NK-92 (cell line): ENCODE results near the gene SEMA3C.

Source experiments
- DNase-seq: peaks from one replicate; lab custom pipeline; 2025; ENCODE audit not compliant: unreplicated experiment; lab: John Stamatoyannopoulos, UW

Gene SEMA3C

GRCh38 chr7:80890426-80891258, 28.2 kb downstream of the SEMA3C start:
- DNase-seq, result no peak

GRCh38 chr7:80889525-80889924, 29.3 kb downstream of the SEMA3C start:
- DNase-seq, result no peak

- no peak for DNase-seq
These were observed 33.1 kb downstream of the SEMA3C start for GRCh38 chr7:80885757-80886156.

- DNase-seq, result no peak
These were observed 34.2 kb downstream of the SEMA3C start for GRCh38 chr7:80884511-80885195.

GRCh38 chr7:80883154-80884025, 35.5 kb downstream of the SEMA3C start:
- no peak for DNase-seq

GRCh38 chr7:80882213-80882801, 36.5 kb downstream of the SEMA3C start:
- no peak for DNase-seq

- DNase-seq, result no peak
These were observed 37.4 kb downstream of the SEMA3C start for GRCh38 chr7:80881351-80881900.

GRCh38 chr7:80879849-80880248, 39.0 kb downstream of the SEMA3C start:
- no peak for DNase-seq

- DNase-seq, result no peak
These were observed 41.9 kb downstream of the SEMA3C start for GRCh38 chr7:80876894-80877414.

GRCh38 chr7:80875537-80876120, 43.2 kb downstream of the SEMA3C start:
- no peak for DNase-seq

- DNase-seq, result no peak
These were observed 45.7 kb downstream of the SEMA3C start for GRCh38 chr7:80873140-80873539.

GRCh38 chr7:80871228-80871627, 47.6 kb downstream of the SEMA3C start:
- no peak for DNase-seq

- DNase-seq, result no peak
These were observed 48.0 kb downstream of the SEMA3C start for GRCh38 chr7:80870813-80871212.

GRCh38 chr7:80869821-80870751, 48.8 kb downstream of the SEMA3C start:
- no peak for DNase-seq

- DNase-seq, result no peak
These were observed 49.6 kb downstream of the SEMA3C start for GRCh38 chr7:80869106-80869784.

GRCh38 chr7:80868566-80868965, 50.3 kb downstream of the SEMA3C start:
- DNase-seq, result no peak

- DNase-seq, result no peak
These were observed 58.3 kb downstream of the SEMA3C start for GRCh38 chr7:80860554-80860953.

- no peak for DNase-seq
These were observed 59.4 kb downstream of the SEMA3C start for GRCh38 chr7:80859272-80859970.
